ENCODE data around the gene RNF167.

RNF167 gene

GRCh38 chr17:4986951-4987766, 47.1 kb downstream of the RNF167 start, which contains the start of gene CAMTA2:
TSS of gene CAMTA2 (minus strand) at chr17:4987675. CDS start at chr17:4986222, 1,453 bp downstream.
- DNase-seq: peak; percentile 49 to 82 (median 70)

- no peak for DNase-seq
Observed at GRCh38 chr17:4987767-4988567, 47.9 kb downstream of the RNF167 start.

GRCh38 chr17:4994081-4994595, 54.1 kb downstream of the RNF167 start:
- DNase-seq: no peak
